ENCODE measurements around the gene BOK. TPM values are rescaled to one million over a fixed set of nuclear protein-coding genes. Genes with fewer than 3 reads are reported as not detected.

BOK gene
- polyA plus RNA-seq, 1 donor from 2014 or later, result 2.3 TPM

DNA sequence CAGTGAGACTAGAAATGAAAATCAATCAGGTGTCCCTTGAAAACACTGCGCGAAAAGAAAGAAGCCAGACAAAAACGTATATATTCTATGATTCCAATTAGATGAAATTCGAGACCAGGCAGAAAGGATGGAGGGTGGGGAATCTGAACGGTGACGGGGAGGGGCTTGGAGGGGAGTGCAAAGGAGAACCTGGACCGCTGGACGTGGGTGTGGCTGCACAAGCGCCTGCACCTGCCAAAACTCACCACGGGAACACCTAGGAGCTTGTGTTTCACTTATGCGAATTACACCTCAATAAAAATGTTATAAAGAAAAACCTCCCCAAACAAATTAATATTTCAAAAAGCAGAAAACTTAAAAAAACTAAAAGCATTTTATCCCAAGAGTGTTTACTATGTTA lies 56.5 kb downstream of the BOK start:
- TF ChIP-seq RAD21 (conservative IDR thresholded peaks at IDR 0.05), result no peak
- no peaks in the 10 kb centered on the region for H3K9me3 ChIP-seq (ENCODE audit: low read length)
- no peaks in the 10 kb centered on the region for H4K20me1 ChIP-seq (ENCODE audit: insufficient read depth)
- H2AFZ ChIP-seq (ENCODE audit: low read depth, low read length), result no peak overlapping the region
- no peak overlapping the region for H3K27ac ChIP-seq (ENCODE audit: low read length)
- H3K9ac ChIP-seq (ENCODE audit: low read length), result no peak overlapping the region
- H3K9me2 ChIP-seq (ENCODE audit: insufficient read depth, low read length), result no peaks in the 10 kb centered on the region
- no peaks in the 10 kb centered on the region for H3K79me2 ChIP-seq (replicated peaks; ENCODE audit: insufficient read depth, low read length)
- peaks cover 4% of the 10 kb centered on the region for H3K36me3 ChIP-seq (ENCODE audit: insufficient read depth, low read length)
- H3K4me2 ChIP-seq (ENCODE audit: low read length), result no peak overlapping the region
- no peaks in the 10 kb centered on the region for H3K27me3 ChIP-seq (ENCODE audit: insufficient read depth, low read depth, low read length)
- H3K4me3 ChIP-seq (ENCODE audit: low read length), result no peak overlapping the region
- H3F3A ChIP-seq (ENCODE audit: insufficient read depth, low read length, poor library complexity, severe bottlenecking), result no peaks in the 10 kb centered on the region

GRCh38 chr2:241615522-241616052 lies 57.0 kb downstream of the BOK start:
- H3K36me3 ChIP-seq (ENCODE audit: insufficient read depth, low read length), result peaks cover 4% of the 10 kb centered on the region
- H3K79me2 ChIP-seq (replicated peaks; ENCODE audit: insufficient read depth, low read length), result no peaks in the 10 kb centered on the region
- H3F3A ChIP-seq (ENCODE audit: insufficient read depth, low read length, poor library complexity, severe bottlenecking), result no peaks in the 10 kb centered on the region
- H3K27me3 ChIP-seq (ENCODE audit: insufficient read depth, low read depth, low read length), result no peaks in the 10 kb centered on the region
- H4K20me1 ChIP-seq (ENCODE audit: insufficient read depth), result no peaks in the 10 kb centered on the region
- H3K9me2 ChIP-seq (ENCODE audit: insufficient read depth, low read length), result no peaks in the 10 kb centered on the region
- no peak overlapping the region for H3K27ac ChIP-seq (ENCODE audit: low read length)
- no peak overlapping the region for H2AFZ ChIP-seq (ENCODE audit: low read depth, low read length)
- no peaks in the 10 kb centered on the region for H3K9me3 ChIP-seq (ENCODE audit: low read length)
- TF ChIP-seq CTCF (IDR thresholded peaks at IDR 0.05; ENCODE audit: poor library complexity, severe bottlenecking) (no peak), TAF1 (IDR thresholded peaks at IDR 0.05; ENCODE audit: low read depth) (no peak), MXI1 (conservative IDR thresholded peaks at IDR 0.05; ENCODE audit: poor library complexity, severe bottlenecking) (no peak), RAD21 (conservative IDR thresholded peaks at IDR 0.05) (no peak), EZH2 (IDR thresholded peaks at IDR 0.05; ENCODE audit: borderline replicate concordance, insufficient read depth, low read length, poor library complexity, severe bottlenecking) (no peak), SMC3 (conservative IDR thresholded peaks at IDR 0.05; ENCODE audit: poor library complexity) (no peak), POLR2AphosphoS5 (IDR thresholded peaks at IDR 0.05) (no peak), EP300 (conservative IDR thresholded peaks at IDR 0.05; ENCODE audit: poor library complexity, severe bottlenecking) (no peak)
- TF ChIP-seq, protein P1, sequence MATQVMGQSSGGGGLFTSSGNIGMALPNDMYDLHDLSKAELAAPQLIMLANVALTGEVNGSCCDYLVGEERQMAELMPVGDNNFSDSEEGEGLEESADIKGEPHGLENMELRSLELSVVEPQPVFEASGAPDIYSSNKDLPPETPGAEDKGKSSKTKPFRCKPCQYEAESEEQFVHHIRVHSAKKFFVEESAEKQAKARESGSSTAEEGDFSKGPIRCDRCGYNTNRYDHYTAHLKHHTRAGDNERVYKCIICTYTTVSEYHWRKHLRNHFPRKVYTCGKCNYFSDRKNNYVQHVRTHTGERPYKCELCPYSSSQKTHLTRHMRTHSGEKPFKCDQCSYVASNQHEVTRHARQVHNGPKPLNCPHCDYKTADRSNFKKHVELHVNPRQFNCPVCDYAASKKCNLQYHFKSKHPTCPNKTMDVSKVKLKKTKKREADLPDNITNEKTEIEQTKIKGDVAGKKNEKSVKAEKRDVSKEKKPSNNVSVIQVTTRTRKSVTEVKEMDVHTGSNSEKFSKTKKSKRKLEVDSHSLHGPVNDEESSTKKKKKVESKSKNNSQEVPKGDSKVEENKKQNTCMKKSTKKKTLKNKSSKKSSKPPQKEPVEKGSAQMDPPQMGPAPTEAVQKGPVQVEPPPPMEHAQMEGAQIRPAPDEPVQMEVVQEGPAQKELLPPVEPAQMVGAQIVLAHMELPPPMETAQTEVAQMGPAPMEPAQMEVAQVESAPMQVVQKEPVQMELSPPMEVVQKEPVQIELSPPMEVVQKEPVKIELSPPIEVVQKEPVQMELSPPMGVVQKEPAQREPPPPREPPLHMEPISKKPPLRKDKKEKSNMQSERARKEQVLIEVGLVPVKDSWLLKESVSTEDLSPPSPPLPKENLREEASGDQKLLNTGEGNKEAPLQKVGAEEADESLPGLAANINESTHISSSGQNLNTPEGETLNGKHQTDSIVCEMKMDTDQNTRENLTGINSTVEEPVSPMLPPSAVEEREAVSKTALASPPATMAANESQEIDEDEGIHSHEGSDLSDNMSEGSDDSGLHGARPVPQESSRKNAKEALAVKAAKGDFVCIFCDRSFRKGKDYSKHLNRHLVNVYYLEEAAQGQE (IDR thresholded peaks at IDR 0.05; ENCODE audit: borderline replicate concordance), result no peak
- H3K4me2 ChIP-seq (ENCODE audit: low read length), result no peak overlapping the region
- H3K4me3 ChIP-seq (ENCODE audit: low read length), result no peak overlapping the region
- H3K9ac ChIP-seq (ENCODE audit: low read length), result no peak overlapping the region

All from neural cell (in vitro differentiated cells).